Muscle layer of duodenum (tissue), 2 donors: ENCODE results near the gene UNC13A.

Source experiments
- H3K27ac ChIP-seq: one replicate; pipeline ENCODE4 v1.7.0; 2013; ENCODE audit warnings: mild to moderate bottlenecking, low read length
- H3K27me3 ChIP-seq: one replicate; pipeline ENCODE4 v1.7.0; 2013; ENCODE audit warnings: low read depth, mild to moderate bottlenecking, control low read depth, low read length
- H3K36me3 ChIP-seq, 2 donors: one replicate each; pipeline ENCODE4 v1.7.0; 2013; ENCODE audit warnings: low read length in 2 of 2, control low read depth in 1 of 2, mild to moderate bottlenecking in 1 of 2; ENCODE audit not compliant: insufficient read depth in 2 of 2, control insufficient read depth in 1 of 2
- H3K4me1 ChIP-seq, 2 donors: one replicate each; pipeline ENCODE4 v1.7.0; 2013; ENCODE audit warnings: low read length in 2 of 2, mild to moderate bottlenecking in 2 of 2, control low read depth in 1 of 2, moderate library complexity in 1 of 2; ENCODE audit not compliant: insufficient read depth in 2 of 2, control insufficient read depth in 1 of 2
- H3K4me3 ChIP-seq, 2 donors: one replicate each; pipeline ENCODE4 v1.7.0; 2013; ENCODE audit warnings: low read length in 2 of 2, low read depth in 1 of 2, mild to moderate bottlenecking in 1 of 2
- H3K9me3 ChIP-seq, 2 donors: one replicate each; pipeline ENCODE4 v1.7.0; 2013; ENCODE audit warnings: low read length in 2 of 2, control low read depth in 1 of 2, mild to moderate bottlenecking in 1 of 2; ENCODE audit not compliant: control insufficient read depth in 1 of 2
- donor health status: healthy.

The UNC13A gene

GRCh38 chr19:17681505-17682125 lies 6.5 kb downstream of the UNC13A start:
- no peaks in the 10 kb centered on the region for H3K36me3 ChIP-seq
- H3K9me3 ChIP-seq = no peaks in the 10 kb centered on the region
- H3K27ac ChIP-seq = no peak overlapping the region
- H3K4me3 ChIP-seq = no peak overlapping the region
- peaks cover 0 to 17% of the 10 kb centered on the region in 2 donors for H3K4me1 ChIP-seq
- H3K27me3 ChIP-seq = peaks cover 9% of the 10 kb centered on the region

GRCh38 chr19:17680230-17680722 lies 7.9 kb downstream of the UNC13A start:
- peak overlapping the region in 1 of 2 donors; percentile 45 for H3K4me3 ChIP-seq

GRCh38 chr19:17679526-17680229 lies 8.5 kb downstream of the UNC13A start:
- Histone ChIP-seq H3K9me3 (no peaks in the 10 kb centered on the region), H3K4me1 (peaks cover 0 to 9% of the 10 kb centered on the region in 2 donors), H3K4me3 (no peak overlapping the region), H3K27ac (no peak overlapping the region), H3K36me3 (no peaks in the 10 kb centered on the region), H3K27me3 (peaks cover 5% of the 10 kb centered on the region)

More at GRCh38 chr19:17680230-17680722, 7.9 kb downstream of the UNC13A start:
- Histone ChIP-seq H3K27ac (no peak overlapping the region), H3K36me3 (no peaks in the 10 kb centered on the region), H3K27me3 (peaks cover 5% of the 10 kb centered on the region), H3K9me3 (no peaks in the 10 kb centered on the region), H3K4me1 (peaks cover 0 to 9% of the 10 kb centered on the region in 2 donors)

- no peaks in the 10 kb centered on the region for H3K9me3 ChIP-seq
- H3K27me3 ChIP-seq = peaks cover 1% of the 10 kb centered on the region
- H3K4me1 ChIP-seq = peaks cover 0 to 9% of the 10 kb centered on the region in 2 donors
- no peak overlapping the region for H3K4me3 ChIP-seq
- H3K27ac ChIP-seq = no peak overlapping the region
- no peaks in the 10 kb centered on the region for H3K36me3 ChIP-seq
These were observed 9.3 kb downstream of the UNC13A start for GRCh38 chr19:17678836-17679235.

GRCh38 chr19:17677002-17677401 lies 11.2 kb downstream of the UNC13A start:
- Histone ChIP-seq H3K27me3 (no peaks in the 10 kb centered on the region), H3K9me3 (no peaks in the 10 kb centered on the region)

GRCh38 chr19:17676295-17676694 lies 11.9 kb downstream of the UNC13A start:
- Histone ChIP-seq H3K36me3 (no peaks in the 10 kb centered on the region), H3K27me3 (no peaks in the 10 kb centered on the region), H3K9me3 (no peaks in the 10 kb centered on the region), H3K27ac (no peak overlapping the region), H3K4me3 (no peak overlapping the region), H3K4me1 (peaks cover 0 to 9% of the 10 kb centered on the region in 2 donors)

More at GRCh38 chr19:17677002-17677401, 11.2 kb downstream of the UNC13A start:
- no peaks in the 10 kb centered on the region for H3K36me3 ChIP-seq
- H3K4me3 ChIP-seq = no peak overlapping the region
- peaks cover 0 to 9% of the 10 kb centered on the region in 2 donors for H3K4me1 ChIP-seq
- H3K27ac ChIP-seq = no peak overlapping the region

GRCh38 chr19:17673937-17674799 lies 14.0 kb downstream of the UNC13A start:
- Histone ChIP-seq H3K27ac (no peak overlapping the region), H3K4me1 (no peaks in the 10 kb centered on the region), H3K4me3 (no peak overlapping the region), H3K9me3 (no peaks in the 10 kb centered on the region), H3K27me3 (no peaks in the 10 kb centered on the region), H3K36me3 (no peaks in the 10 kb centered on the region)

- Histone ChIP-seq H3K4me1 (no peaks in the 10 kb centered on the region), H3K27ac (no peak overlapping the region), H3K36me3 (no peaks in the 10 kb centered on the region), H3K27me3 (no peaks in the 10 kb centered on the region), H3K4me3 (no peak overlapping the region), H3K9me3 (no peaks in the 10 kb centered on the region)
These were observed 16.2 kb downstream of the UNC13A start for GRCh38 chr19:17671906-17672305.

GRCh38 chr19:17669419-17669818 lies 18.7 kb downstream of the UNC13A start:
- Histone ChIP-seq H3K4me3 (no peak overlapping the region), H3K9me3 (peaks cover 4 to 14% of the 10 kb centered on the region in 2 donors), H3K27me3 (no peaks in the 10 kb centered on the region), H3K27ac (no peak overlapping the region), H3K4me1 (no peaks in the 10 kb centered on the region), H3K36me3 (no peaks in the 10 kb centered on the region)

GRCh38 chr19:17665058-17665457 lies 23.1 kb downstream of the UNC13A start:
- Histone ChIP-seq H3K27me3 (no peaks in the 10 kb centered on the region), H3K36me3 (no peaks in the 10 kb centered on the region), H3K9me3 (peaks cover 4 to 15% of the 10 kb centered on the region in 2 donors), H3K4me1 (no peaks in the 10 kb centered on the region), H3K4me3 (peak overlapping the region in 1 of 2 donors; percentile 4), H3K27ac (no peak overlapping the region)

GRCh38 chr19:17659996-17660395 lies 28.2 kb downstream of the UNC13A start:
- no peaks in the 10 kb centered on the region for H3K27me3 ChIP-seq
- H3K9me3 ChIP-seq = peaks cover 0 to 9% of the 10 kb centered on the region in 2 donors
- H3K27ac ChIP-seq = no peak overlapping the region
- no peaks in the 10 kb centered on the region for H3K36me3 ChIP-seq
- H3K4me3 ChIP-seq = no peak overlapping the region
- H3K4me1 ChIP-seq = no peaks in the 10 kb centered on the region
